Cardiac septum (tissue), 1 donor: ENCODE measurements around the gene GALNT18. TPM values are rescaled to one million over a fixed set of nuclear protein-coding genes. Genes with fewer than 3 reads are reported as not detected.

Experiments
- DNase-seq: peaks from one replicate; pipeline ENCODE4 v3.0.0-alpha.2; 2020; ENCODE audit warnings: low spot score
- intact Hi-C: fragments of 100-400 bp; cut with DNase I; formaldehyde crosslinking; loops from one replicate; pipeline ENCODE4 v1.14.0; 2022
- total RNA-seq: library from RNA; stranded (reverse); fragmentation: NEBNext Ultra II Directional; extraction: Animal tissue kit (Norgen Biotek cat#: 25700); gene quantifications from one replicate; pipeline ENCODE4 v1.2.1, GENCODE V29; 2021
- donor health status: DM: no; HTN: no; CAD: no.

The GALNT18 gene
- total RNA-seq, 1 donor from 2014 or later: 23.2 TPM

- no peak for DNase-seq
- intact Hi-C loops: no loop called here
Observed at GRCh38 chr11:11574373-11575287, 47.2 kb downstream of the GALNT18 start.

GRCh38 chr11:11572386-11572785, 49.4 kb downstream of the GALNT18 start:
- intact Hi-C loops: no loop called here
- DNase-seq: no peak

- DNase-seq: no peak
- intact Hi-C loops: no loop called here
Observed at GRCh38 chr11:11571893-11572292, 49.9 kb downstream of the GALNT18 start.

- intact Hi-C loops: no loop called here
- DNase-seq: no peak
Observed at GRCh38 chr11:11570823-11571222, 51.0 kb downstream of the GALNT18 start.

GRCh38 chr11:11569936-11570491, 51.8 kb downstream of the GALNT18 start:
- DNase-seq: peak; percentile 89
- intact Hi-C loops: no loop called here

- intact Hi-C loops: no loop called here
- no peak for DNase-seq
Observed at GRCh38 chr11:11568651-11569229, 53.1 kb downstream of the GALNT18 start.

GRCh38 chr11:11567936-11568650, 53.7 kb downstream of the GALNT18 start:
- no peak for DNase-seq
- intact Hi-C loops: no loop called here

GRCh38 chr11:11565636-11566035, 56.2 kb downstream of the GALNT18 start:
- no peak for DNase-seq
- intact Hi-C loops: no loop called here

- DNase-seq: no peak
- intact Hi-C loops: no loop called here
Observed at GRCh38 chr11:11563200-11563975, 58.4 kb downstream of the GALNT18 start.

- no peak for DNase-seq
- intact Hi-C loops: no loop called here
Observed at GRCh38 chr11:11561991-11562390, 59.8 kb downstream of the GALNT18 start.

- no peak for DNase-seq
- intact Hi-C loops: no loop called here
Observed at GRCh38 chr11:11558826-11559225, 63.0 kb downstream of the GALNT18 start.

GRCh38 chr11:11558396-11558795, 63.4 kb downstream of the GALNT18 start:
- intact Hi-C loops: no loop called here
- DNase-seq: no peak

GRCh38 chr11:11555208-11555607, 66.6 kb downstream of the GALNT18 start:
- no peak for DNase-seq
- intact Hi-C loops: no loop called here

- intact Hi-C loops: no loop called here
- no peak for DNase-seq
Observed at GRCh38 chr11:11553573-11553972, 68.2 kb downstream of the GALNT18 start.

- no peak for DNase-seq
- intact Hi-C loops: no loop called here
Observed at GRCh38 chr11:11552529-11553087, 69.2 kb downstream of the GALNT18 start.

GRCh38 chr11:11550534-11550933, 71.3 kb downstream of the GALNT18 start:
- intact Hi-C loops: no loop called here
- DNase-seq: no peak

GRCh38 chr11:11545285-11546275, 76.2 kb downstream of the GALNT18 start:
- intact Hi-C loops: no loop called here
- DNase-seq: no peak

GRCh38 chr11:11543656-11544055, 78.1 kb downstream of the GALNT18 start:
- DNase-seq: no peak
- intact Hi-C loops: no loop called here
